Endodermal cell (in vitro differentiated cells): ENCODE measurements around the gene PPIL4. TPM values are rescaled to one million over a fixed set of nuclear protein-coding genes. Genes with fewer than 3 reads are reported as not detected.
A peak's percentile ranks its signal among the peaks of the same experiment; 100 is the strongest.

ENCODE experiments used
- DNase-seq: peaks from one replicate; pipeline ENCODE4 v3.0.0-alpha.2; 2017
- H3K27ac ChIP-seq: 2 replicates; pipeline ENCODE4 v1.5.1; 2013; ENCODE audit warnings: mild to moderate bottlenecking, low read depth, low read length, moderate library complexity
- H3K27me3 ChIP-seq: 2 replicates; pipeline ENCODE4 v1.6.1; 2013; ENCODE audit warnings: mild to moderate bottlenecking, low read length, moderate library complexity; ENCODE audit not compliant: insufficient read depth, control insufficient read depth, poor library complexity, severe bottlenecking
- H3K36me3 ChIP-seq: 2 replicates; pipeline ENCODE4 v1.7.0; 2013; ENCODE audit warnings: mild to moderate bottlenecking, low read length, moderate library complexity; ENCODE audit not compliant: control insufficient read depth, insufficient read depth
- H3K4me1 ChIP-seq: one replicate; pipeline ENCODE4 v1.7.0; 2013; ENCODE audit warnings: low read length; ENCODE audit not compliant: control insufficient read depth, insufficient read depth
- H3K4me3 ChIP-seq: 2 replicates; pipeline ENCODE4 v1.5.1; 2013; ENCODE audit warnings: mild to moderate bottlenecking, low read length, moderate library complexity
- H3K9ac ChIP-seq: 2 replicates; pipeline ENCODE4 v1.6.1; 2013; ENCODE audit warnings: mild to moderate bottlenecking, low read length, moderate library complexity; ENCODE audit not compliant: poor library complexity, severe bottlenecking; ENCODE audit errors: extremely low read depth
- H3K9me3 ChIP-seq: 2 replicates; pipeline ENCODE4 v1.6.1; 2013; ENCODE audit warnings: mild to moderate bottlenecking, low read length, moderate library complexity; ENCODE audit not compliant: control insufficient read depth
- H3K27ac Mint-ChIP-seq: 2 replicates; pipeline ENCODE4 v1.8.0; 2020; ENCODE audit warnings: mixed read lengths
- H3K27me3 Mint-ChIP-seq: 2 replicates; pipeline ENCODE4 v1.8.0; 2021; ENCODE audit warnings: mild to moderate bottlenecking, mixed read lengths; ENCODE audit not compliant: insufficient read depth
- H3K36me3 Mint-ChIP-seq: 2 replicates; pipeline ENCODE4 v1.8.0; 2020; ENCODE audit warnings: low read depth, mixed read lengths
- H3K4me1 Mint-ChIP-seq: 2 replicates; pipeline ENCODE4 v1.8.0; 2020; ENCODE audit warnings: mixed read lengths
- H3K4me3 Mint-ChIP-seq: 2 replicates; pipeline ENCODE4 v1.8.0; 2020; ENCODE audit warnings: mild to moderate bottlenecking, moderate library complexity, mixed read lengths
- H3K9me3 Mint-ChIP-seq: 2 replicates; pipeline ENCODE4 v1.8.0; 2020; ENCODE audit warnings: mild to moderate bottlenecking, mixed read lengths
- WGBS, 2 experiments: methylation state at CpG; one replicate each; pipeline versions ENCODE4 v1.1.5 to v1.1.7; 2013; ENCODE audit warnings: missing lambda C conversion rate in 2 of 2, mixed read lengths in 1 of 2; ENCODE audit not compliant: insufficient coverage in 1 of 2, insufficient read length in 1 of 2; 5-methylcytosine and 5-hydroxymethylcytosine counted together
- total RNA-seq, 2 donors: library from RNA; stranded (reverse); fragmentation: NEBNext Ultra II Directional in 1 of 2; extraction: Animal tissue kit (Norgen Biotek cat#: 25700) in 1 of 2; gene quantifications; 2 replicates in 1 of 2; 3 replicates in 1 of 2; pipeline ENCODE4 v1.2.1, GENCODE V29; 2021
- TF ChIP-seq, protein P1 (sequence below): fragments of 200-600 bp; sonication (generic); conservative IDR thresholded peaks from 2 replicates; pipeline ENCODE4 v1.5.0; 2021; ENCODE audit warnings: antibody characterized with exemption, mild to moderate bottlenecking

PPIL4 gene
- total RNA-seq, 2 donors from 2014 or later: 35.8 to 41.7 TPM

DNA sequence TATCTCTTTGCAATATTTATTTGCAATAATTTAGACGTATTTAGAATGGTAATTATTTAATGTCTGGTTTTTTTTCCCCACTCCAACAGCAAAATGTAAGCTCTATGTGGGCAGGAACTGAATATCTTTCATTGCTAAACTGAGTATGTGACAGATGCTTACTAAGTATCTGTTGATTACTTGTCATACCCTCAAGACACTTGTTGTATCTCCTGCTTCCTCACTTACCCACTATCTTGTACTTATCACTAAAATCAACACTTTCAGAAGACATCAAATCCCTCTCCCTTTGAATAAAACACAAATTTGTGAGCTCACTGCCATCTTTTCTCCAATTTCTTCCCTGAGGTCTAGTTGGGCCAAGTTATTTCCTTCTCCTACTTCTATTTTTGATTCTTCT, 30.3 kb downstream of the PPIL4 start:
- Histone ChIP-seq H3K9ac (no peak overlapping the region), H3K27ac (no peak overlapping the region), H3K9me3 (peaks cover 9% of the 10 kb centered on the region), H3K4me1 (peaks cover 6% of the 10 kb centered on the region), H3K36me3 (peaks cover 44% of the 10 kb centered on the region), H3K4me3 (peak overlapping the region; percentile 60), H3K27me3 (no peaks in the 10 kb centered on the region)
- TF ChIP-seq, protein P1, sequence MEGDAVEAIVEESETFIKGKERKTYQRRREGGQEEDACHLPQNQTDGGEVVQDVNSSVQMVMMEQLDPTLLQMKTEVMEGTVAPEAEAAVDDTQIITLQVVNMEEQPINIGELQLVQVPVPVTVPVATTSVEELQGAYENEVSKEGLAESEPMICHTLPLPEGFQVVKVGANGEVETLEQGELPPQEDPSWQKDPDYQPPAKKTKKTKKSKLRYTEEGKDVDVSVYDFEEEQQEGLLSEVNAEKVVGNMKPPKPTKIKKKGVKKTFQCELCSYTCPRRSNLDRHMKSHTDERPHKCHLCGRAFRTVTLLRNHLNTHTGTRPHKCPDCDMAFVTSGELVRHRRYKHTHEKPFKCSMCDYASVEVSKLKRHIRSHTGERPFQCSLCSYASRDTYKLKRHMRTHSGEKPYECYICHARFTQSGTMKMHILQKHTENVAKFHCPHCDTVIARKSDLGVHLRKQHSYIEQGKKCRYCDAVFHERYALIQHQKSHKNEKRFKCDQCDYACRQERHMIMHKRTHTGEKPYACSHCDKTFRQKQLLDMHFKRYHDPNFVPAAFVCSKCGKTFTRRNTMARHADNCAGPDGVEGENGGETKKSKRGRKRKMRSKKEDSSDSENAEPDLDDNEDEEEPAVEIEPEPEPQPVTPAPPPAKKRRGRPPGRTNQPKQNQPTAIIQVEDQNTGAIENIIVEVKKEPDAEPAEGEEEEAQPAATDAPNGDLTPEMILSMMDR: no peak
- H3K9me3 Mint-ChIP-seq: no peaks in the 10 kb centered on the region
- peaks cover 10% of the 10 kb centered on the region for H3K4me1 Mint-ChIP-seq
- no peak overlapping the region for H3K27ac Mint-ChIP-seq
- no CpG with 5 or more reads among the region's 1 CpG for WGBS, 2 experiments
- H3K27me3 Mint-ChIP-seq: no peaks in the 10 kb centered on the region
- no peak overlapping the region for H3K4me3 Mint-ChIP-seq
- H3K36me3 Mint-ChIP-seq: peaks cover 38% of the 10 kb centered on the region
- no peak for DNase-seq

DNA sequence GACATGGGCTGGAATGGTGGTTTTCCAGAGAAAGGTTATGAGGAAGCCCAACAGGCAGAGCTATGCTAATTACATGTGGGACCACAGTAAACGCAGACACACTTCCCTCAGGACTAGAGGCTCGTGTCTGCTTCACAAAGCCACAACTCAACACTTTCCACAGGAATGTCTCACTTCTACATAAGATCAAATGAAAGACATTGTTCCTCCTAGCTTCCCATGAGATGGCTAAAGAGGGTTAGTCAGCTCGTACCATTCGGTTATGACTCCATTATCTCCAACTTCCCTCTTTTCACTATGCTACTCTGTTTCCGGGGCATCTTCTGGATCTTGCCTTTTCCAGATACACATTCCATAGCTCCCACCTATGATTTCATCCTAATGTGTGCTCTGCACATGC, 31.9 kb downstream of the PPIL4 start:
- Mint-ChIP-seq H3K4me3 (no peak overlapping the region), H3K36me3 (peaks cover 33% of the 10 kb centered on the region), H3K9me3 (no peaks in the 10 kb centered on the region), H3K27ac (peak overlapping the region; percentile 9), H3K27me3 (no peaks in the 10 kb centered on the region), H3K4me1 (peaks cover 13% of the 10 kb centered on the region)
- TF ChIP-seq, protein P1: no peak
- WGBS, 2 experiments: 84 to 86% methylated on average over 4 to 5 of the region's 5 CpGs
- peaks cover 9% of the 10 kb centered on the region for H3K9me3 ChIP-seq
- no peak overlapping the region for H3K9ac ChIP-seq
- H3K27ac ChIP-seq: no peak overlapping the region
- H3K27me3 ChIP-seq: no peaks in the 10 kb centered on the region
- peaks cover 6% of the 10 kb centered on the region for H3K4me1 ChIP-seq
- peaks cover 33% of the 10 kb centered on the region for H3K36me3 ChIP-seq
- DNase-seq: peak; percentile 64
- H3K4me3 ChIP-seq: no peak overlapping the region

- Mint-ChIP-seq H3K27ac (no peak overlapping the region), H3K9me3 (no peaks in the 10 kb centered on the region), H3K4me1 (peaks cover 5% of the 10 kb centered on the region), H3K36me3 (peaks cover 29% of the 10 kb centered on the region), H3K4me3 (no peak overlapping the region), H3K27me3 (no peaks in the 10 kb centered on the region)
- peaks cover 9% of the 10 kb centered on the region for H3K9me3 ChIP-seq
- DNase-seq: no peak
- peaks cover 29% of the 10 kb centered on the region for H3K36me3 ChIP-seq
- 96 to 100% methylated on average over 2 to 4 of the region's 4 CpGs for WGBS, 2 experiments
- H3K27me3 ChIP-seq: no peaks in the 10 kb centered on the region
- H3K4me1 ChIP-seq: no peaks in the 10 kb centered on the region
- no peak overlapping the region for H3K4me3 ChIP-seq
- no peak overlapping the region for H3K27ac ChIP-seq
- TF ChIP-seq, protein P1: no peak
- no peak overlapping the region for H3K9ac ChIP-seq
These were observed 34.9 kb downstream of the PPIL4 start for GRCh38 chr6:149510793-149511512.
